Activated CD4-positive, alpha-beta T cell treated with anti-CD3 and anti-CD28 coated beads for 1 hour (primary cell): ENCODE data around the gene MRPL22.
"Not testable (repeated sequence)": the region's sequence is repeated elsewhere in the genome, so short reads cannot be mapped to it uniquely, and the experiment has no call there.

Source experiments
- DNase-seq: peaks from one replicate; pipeline ENCODE4 v3.0.0-alpha.2; 2020

Gene MRPL22

DNA sequence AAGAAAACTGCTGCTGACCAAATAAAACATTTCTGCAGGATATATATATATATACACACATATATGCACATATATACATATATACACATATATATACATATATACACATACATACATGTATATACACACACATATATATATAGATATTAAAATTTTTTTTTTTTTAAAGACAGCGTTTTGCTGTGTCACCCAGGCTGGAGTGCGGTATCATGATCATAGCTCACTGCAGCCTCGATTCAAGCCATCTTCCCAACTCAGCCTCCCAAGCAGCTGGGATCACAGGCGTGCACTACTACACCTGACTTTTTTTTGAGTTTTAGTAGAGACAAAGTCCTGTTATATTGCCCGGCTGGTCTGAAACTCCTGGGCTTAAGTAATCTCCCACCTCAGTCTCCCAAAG lies 2.7 kb downstream of the MRPL22 start:
- no peak for DNase-seq

DNA sequence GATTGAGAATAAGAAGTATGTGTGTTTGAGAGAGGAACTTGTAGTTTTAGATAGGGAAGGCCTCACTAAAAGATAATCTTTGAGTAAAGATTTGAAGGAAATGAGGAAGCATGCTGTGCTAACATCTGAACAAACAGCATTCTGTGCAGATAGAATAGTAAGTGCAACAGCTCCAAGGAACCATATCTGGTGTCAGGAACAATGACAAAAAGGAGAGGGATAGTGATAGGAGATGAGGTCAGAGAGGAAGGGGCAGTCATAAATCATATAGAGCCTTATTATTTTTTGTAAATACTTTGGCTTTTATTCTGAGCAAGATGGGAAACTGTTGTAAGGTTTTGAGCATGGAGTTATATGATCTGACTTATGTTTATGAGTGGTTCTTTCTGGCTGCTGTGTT lies 3.8 kb downstream of the MRPL22 start:
- no peak for DNase-seq

DNA sequence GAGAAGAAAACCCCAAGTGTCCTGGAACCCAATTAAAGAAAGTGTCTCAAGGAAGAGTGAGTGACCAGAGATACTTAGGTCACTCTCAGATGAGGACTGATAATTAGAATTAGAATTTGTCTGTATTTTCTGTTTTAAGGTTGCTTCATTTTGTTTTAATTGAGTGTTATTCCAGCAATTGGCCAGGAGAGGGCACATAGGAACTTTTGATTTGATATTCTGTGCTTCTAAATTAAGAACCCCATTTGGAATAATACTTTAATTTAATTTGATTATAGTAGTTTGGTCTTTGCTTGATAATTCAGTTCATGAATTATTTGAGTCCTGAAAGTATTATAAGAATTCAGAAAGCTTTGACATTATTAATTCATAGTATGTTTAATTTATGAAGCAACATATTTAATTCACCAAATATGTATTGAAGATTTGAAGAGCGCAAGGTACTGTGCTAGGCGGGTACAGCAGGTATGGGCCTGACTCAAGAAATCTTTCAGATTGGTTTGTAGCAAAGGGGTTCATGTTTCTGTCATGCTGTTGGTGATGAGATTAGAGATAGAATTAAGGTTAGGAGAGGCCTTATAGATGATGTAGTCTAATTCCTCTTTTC lies 4.9 kb downstream of the MRPL22 start:
- no peak for DNase-seq

DNA sequence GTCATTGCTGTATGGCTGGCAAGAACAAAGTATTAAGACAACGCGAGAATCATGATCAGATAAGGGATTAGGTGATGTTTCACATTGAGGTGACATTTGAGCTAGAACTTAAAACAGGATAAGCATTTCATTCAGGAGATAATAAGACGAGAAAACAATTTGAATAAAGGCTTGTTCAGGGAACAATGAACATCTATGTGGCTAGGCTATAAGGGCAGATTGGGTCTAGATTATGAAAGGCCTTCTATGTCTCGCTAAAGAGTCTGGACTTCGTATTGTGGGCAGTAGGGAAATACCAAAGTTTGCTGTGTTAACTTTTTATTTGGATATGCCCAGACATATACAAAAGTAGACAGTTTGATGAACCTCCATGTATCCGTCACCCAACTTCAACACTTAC lies 6.9 kb downstream of the MRPL22 start:
- no peak for DNase-seq

DNA sequence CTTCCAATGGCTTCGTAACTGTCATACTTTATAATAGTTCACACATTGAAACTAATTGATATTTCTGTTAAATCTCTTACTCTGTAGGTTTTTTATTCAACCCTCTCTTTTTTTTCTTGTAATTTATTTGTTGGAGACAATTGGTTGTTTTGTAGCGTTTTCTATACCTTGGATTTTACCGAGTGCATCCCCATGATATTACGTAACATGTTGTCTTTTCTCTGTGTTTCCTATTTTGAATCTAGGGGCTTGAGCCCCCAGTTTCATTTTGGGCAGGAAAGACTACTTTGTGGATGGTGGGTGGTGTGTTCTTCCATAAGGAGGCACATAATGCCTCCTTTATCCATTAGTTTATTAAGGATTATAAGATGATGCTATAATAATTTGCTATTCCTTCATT lies 7.4 kb downstream of the MRPL22 start:
- DNase-seq = no peak

DNA sequence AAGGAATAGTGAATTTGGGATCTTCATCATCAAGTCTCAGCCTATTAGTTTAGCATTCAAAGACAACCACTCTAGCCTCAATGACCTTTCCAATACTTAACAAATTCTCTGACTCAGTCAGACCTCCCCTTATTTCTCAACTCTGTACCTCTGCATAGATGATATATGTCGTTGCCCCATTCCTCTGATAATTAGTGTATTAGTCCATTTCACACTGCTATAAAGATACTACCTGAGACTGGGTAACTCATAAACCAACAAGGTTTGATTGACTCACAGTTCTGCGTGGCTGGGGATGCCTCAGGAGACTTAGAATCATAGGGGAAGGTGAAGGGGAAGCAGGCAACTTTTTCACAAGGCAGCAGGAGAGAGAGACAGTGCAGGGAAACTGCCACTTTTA lies 8.9 kb downstream of the MRPL22 start:
- DNase-seq = no peak

DNA sequence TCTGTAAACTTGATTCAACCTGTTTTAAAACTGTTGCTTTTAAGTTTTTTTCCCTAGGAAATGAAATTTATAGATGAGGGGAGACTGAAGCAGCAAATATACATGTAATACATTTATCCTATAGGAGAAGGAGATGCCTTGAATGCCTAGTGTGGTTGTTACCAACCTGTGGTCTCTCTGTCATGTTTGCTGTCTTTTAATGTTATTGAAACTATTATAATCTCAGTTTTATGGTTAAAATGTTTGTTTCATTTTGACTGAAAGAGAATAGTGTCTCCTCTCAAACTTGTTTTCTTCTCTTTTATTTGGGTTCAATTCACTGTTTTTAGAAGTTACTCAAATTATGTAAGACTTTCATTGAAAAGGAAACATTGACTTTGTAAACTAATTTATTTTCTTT lies 15.8 kb downstream of the MRPL22 start:
- DNase-seq = no peak

DNA sequence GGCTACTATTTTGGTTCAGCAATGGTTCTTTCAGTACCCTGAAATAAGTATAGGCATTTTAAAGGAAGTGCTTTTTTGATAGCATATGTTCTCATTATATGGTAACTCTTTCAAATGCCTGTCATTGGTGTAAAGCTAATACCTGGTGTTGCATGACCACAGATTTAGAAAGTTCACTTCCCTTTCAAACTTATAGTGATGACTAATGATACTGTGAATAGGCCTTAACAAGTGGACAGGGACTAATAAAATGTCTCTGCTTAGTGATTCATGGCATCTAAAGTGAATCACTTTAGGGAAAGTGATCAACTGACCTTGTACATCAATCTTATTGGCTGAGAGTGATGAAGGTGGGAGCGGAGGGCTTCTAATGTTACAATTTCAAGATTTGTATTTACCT lies 21.6 kb downstream of the MRPL22 start:
- no peak for DNase-seq

DNA sequence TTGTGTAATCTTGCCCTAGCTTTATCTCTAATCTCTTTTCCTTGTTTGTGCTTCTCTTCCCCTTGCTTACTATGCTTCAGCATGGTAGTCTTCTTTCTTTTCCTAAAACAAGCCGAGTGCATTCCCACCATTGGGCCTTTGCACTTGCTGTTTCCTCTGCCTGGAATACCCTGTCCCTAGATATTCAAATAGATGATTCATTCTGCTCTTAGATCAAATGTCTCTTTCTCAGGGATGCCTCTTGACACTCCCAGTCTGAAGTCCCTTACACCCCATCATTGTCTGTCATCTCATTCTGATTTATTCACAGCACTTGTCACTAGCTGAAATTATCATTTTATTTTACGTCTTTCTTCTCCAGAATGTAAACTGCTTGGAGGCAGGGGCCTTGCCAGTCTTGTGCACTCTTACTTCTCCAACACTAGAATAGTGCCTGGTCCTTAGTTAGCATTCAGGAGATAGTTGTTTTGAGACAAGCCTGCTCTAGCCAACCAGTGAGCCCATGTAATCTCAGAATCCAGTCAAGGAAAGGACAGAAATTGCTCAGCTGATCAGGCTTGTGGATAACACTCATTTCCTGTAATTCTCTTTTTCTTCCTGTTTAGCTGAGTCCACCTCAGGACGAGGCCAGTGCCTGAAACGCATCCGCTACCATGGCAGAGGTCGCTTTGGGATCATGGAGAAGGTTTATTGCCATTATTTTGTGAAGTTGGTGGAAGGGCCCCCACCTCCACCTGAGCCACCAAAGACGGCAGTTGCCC lies 25.4 kb downstream of the MRPL22 start:
- DNase-seq = no peak

DNA sequence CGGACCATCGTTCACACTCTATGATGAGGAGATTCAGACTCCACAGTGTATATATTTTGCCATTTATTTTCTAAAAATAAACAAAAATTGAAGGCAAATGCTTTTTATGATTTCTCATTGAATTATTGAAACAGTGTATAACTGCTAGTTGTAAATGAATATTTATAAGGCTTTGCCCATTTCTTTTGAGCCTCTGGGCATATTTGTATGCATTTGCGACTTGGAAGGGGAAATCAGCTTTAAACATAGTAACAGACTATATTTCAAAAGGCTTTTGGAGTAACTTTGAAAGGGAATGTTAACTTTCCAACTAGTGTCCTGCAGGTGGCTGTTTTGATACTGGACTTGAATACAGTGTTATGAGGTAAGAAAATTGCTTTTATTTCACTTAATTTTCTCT lies 26.0 kb downstream of the MRPL22 start:
- DNase-seq = no peak

DNA sequence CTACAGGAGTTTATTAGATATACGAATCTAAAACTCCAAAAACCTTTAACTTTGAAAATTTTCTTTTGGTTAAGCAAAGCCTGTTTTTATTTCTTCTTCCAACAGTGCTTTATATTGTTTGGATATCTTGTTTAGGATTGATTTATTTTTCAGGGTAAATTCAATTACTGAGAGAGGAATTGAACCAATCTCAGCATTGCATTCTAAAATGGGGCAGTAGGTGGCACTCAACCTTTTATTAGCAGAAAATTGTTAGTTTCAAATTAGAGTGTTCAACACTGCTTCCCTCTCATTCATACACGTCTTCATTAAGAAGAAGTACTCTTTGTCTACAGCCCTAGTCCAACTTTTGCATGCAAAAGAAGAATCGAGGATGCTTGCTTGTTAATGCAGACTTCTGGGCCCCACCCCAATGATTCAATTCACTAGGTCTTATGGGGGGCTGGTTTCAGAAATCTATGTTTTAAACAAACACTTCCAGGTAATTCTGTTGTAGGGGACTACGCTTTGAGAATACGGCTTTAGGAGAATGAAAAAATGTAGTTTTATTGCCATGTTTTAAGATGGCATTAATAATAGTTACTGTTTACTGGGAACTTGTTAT lies 26.6 kb downstream of the MRPL22 start:
- no peak for DNase-seq

DNA sequence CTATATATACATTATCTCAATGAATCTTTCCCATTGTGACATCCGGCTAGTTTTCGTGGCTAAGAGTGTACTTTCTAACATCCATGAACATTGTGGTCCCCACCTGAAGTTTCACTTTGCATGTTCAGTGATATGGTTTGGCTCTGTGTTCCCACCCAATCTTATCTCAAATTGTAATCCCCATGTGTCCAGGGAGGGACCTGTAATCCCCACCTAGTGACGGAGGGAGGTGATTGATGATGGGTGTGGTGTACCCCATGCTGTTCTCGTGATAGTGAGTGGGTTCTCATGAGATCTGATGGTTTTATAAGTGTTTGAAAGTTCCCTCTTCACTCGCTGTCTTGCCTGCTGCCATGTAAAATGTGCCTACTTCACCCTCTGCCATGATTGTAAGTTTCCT lies 28.1 kb downstream of the MRPL22 start:
- DNase-seq = no peak

DNA sequence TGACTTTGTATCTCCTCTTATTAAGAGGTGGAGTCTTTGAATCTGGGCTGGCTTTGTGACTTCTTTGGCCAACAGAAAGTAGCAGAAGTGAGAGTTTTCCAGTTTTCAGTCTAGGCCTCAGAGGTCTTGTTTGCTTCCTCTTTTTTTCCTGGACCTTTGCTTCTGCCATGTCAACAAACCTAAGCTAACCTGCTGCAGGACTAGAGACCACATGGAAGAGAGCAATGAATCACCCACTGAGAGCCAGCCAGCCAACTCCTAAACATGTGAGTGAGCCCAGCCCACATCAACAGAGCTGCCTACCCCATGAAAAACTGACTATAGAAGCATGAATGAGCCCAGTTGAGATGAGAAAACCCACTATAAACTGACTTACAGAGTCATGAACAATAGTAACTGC lies 29.9 kb downstream of the MRPL22 start:
- DNase-seq = no peak

DNA sequence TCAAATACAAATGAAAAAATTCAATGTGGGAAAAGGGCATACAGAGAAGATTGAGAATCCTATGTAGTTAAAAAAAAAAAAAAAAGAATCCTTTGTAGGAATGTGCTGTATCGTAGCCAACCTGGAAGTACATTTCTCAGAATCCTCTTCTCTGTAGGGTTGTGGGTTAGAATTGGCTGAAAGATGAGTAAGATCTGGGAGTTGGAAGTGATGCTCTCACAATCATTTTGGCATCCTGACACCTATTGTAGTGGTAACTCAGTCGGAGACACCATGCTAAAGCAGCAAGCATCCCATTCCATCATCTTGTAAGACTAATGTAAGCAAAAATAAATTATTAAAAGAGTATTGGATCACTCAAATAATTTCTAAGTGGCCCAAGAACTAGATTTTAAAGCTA lies 30.6 kb downstream of the MRPL22 start:
- no peak for DNase-seq

DNA sequence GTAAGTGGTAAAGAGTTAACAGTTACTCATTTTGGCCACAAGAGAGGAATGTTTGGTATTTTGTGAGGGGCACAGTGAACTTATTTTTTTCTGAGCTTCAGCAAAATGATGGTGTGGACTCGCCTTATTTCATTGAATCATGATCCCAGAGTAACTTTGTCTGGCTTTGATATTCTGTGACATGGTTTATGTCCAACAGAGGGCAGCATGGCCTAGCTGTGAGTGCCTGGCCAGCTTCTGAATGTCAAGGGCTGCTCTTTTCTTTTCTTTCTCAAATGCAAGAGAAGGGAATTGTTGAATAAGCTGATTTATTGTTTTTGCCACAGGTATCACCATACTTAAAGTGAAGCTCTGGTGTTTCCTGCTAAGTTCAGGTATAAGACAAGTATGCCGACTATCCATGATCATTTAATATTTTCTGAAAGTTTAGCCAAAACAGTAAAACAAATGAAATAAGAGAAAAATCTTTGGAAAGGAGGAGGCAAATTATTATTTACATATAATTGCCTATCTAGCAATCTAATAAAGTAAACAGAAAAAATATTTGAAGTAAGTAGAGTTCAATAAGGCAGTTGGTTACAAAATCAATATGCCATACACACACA lies 31.7 kb downstream of the MRPL22 start:
- no peak for DNase-seq

DNA sequence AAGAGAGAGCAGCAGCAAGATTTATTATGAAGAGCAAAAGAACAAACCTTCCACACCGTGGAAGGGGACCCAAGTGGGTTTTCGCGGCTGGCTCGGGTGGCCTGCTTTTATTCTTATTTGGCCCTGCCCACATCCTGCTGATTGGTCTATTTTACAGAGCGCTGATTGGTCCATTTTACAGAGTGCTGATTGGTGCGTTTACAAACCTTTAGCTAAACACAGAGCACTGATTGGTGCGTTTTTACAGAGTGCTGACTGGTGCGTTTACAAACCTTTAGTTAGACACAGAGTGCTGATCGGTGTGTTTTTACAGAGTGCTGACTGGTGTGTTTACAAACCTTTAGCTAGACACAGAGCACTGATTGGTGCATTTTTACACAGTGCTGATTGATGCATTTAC lies 35.2 kb downstream of the MRPL22 start:
- not testable (repeated sequence) for DNase-seq

DNA sequence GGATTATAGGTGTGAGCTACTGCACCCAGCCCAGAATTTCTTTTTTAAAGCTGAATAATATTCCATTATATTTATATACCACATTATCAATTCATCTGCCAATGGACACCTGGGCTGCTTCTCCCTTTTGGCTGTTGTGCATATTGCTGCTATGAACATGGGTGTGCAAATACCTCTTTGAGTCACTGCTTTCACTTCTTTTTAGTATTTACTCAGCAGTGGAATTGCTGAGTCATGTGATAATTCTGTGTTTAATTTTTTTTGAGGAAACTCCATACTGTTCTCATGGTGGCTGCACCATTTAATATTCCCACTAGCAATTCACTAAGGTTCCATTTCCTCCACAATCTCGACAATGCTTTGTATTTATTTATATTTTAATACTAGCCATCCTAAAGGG lies 36.5 kb downstream of the MRPL22 start:
- DNase-seq = no peak

DNA sequence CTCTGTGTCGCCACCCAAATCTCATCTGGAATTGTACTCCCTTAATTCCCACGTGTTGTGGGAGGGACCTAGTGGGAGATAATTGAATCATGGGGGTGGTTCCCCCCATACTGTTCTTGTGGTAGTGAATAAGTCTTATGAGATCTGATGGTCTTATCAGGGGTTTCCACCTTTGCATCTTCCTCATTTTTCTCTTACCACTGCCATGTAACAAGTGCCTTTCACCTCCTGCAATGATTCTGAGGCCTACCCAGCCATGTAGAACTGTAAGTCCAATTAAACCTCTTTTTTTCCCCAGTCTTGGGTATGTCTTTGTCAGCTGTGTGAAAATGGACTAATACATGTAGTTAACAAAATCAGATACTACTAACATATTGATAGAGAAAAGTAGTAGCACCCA lies 37.4 kb downstream of the MRPL22 start:
- DNase-seq = not testable (repeated sequence)

DNA sequence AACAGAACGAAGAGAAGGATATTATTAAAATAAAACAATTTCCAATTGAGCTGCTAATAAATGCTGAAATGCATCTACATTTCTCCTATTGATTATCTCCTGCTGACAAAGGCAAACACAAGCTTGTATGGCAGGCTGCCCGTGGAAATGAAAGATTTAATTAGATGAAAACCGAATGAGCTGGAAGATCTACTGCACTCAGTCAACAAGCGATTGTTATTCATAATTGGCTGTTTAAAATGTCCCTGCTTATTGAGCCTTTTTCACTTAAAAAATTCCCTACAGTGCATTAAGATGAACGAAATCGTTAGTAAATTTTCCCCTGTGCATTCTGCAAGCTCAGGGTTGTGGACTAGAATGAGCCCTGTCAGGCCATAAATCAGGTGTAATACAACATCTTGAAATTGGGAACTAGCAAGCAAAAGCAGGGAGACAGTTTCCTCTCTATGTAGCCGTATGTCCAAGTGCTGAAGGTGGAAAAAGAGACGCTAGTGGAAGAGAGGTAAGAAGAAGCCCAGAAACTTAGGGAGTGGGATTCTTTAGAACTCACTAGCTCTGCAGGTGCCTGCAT lies 44.2 kb downstream of the MRPL22 start:
- DNase-seq = no peak

DNA sequence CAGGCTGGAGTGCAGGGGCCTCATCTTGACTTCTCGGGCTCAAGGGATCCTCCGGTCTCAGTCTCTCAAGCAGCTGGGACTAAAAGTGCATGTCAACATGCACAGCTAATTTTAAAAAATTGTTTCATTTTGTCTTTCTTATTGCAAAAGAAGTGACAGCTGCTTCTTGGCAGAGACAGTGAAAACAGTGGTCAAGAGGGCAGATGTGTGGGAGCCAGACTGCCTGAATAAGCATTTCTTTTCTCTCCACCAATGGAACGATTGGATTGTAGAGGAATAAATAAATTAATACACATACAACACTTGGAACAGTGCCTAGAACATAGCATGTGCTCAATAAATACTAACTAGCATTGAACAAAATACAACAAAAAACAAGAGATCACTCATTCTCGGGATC lies 45.3 kb downstream of the MRPL22 start:
- DNase-seq = no peak

DNA sequence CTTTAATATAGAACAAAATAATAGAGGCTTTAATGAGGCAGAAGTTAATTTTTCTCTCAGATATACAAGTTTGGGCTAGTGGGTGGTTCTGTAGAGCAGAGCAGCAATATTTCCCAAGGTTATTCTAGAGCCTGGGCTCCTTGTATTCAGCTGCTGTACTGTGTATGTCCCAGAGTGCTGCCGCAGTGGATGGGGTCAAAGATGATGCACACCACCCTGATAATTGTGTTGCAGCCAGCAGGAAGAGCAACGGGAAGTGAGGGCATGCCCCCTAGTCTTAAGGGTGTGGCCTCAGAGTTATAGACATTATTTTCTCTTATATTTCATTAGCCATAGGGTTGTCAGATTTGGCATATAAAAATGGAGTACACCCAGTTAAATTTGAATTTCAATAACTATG lies 48.8 kb downstream of the MRPL22 start:
- no peak for DNase-seq

DNA sequence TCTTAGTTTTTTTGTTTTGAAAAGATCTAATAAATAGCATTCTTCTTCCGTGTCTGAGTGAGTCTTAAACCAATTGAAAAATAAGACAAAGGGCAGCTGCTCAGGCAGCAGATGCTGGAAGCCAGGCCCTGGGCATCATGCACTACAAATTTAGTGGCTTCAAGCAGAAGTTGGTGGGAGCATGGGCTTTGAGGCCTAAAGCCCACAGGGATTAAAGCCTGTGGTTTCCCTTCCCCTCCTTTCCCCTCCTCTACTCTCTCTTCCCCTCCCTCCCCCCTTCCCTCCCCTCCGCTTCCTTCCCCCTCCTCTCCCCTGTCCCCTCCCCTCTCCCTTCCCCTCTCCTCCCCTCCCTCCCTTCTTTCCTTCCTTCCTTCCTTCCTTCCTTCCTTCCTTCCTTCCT lies 52.6 kb downstream of the MRPL22 start:
- no peak for DNase-seq

DNA sequence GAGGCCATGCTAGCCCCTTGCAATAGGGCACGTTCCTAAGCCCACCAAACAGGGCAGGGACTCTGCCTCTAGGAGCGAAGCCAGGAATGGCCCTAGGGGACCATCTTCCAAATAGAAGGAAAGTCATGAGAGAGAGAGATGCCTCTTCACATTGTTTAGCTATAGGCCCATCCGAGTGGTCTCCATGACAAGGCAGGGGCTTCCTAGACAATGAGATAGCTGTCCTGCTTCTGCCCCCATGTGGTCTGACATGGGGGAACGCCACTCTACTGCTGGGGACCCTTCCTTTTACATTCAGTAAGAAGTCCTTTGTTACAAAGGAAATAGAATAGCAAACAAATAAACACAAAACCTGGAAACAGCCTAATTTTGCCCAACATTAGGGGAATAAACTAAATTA lies 54.8 kb downstream of the MRPL22 start:
- no peak for DNase-seq

DNA sequence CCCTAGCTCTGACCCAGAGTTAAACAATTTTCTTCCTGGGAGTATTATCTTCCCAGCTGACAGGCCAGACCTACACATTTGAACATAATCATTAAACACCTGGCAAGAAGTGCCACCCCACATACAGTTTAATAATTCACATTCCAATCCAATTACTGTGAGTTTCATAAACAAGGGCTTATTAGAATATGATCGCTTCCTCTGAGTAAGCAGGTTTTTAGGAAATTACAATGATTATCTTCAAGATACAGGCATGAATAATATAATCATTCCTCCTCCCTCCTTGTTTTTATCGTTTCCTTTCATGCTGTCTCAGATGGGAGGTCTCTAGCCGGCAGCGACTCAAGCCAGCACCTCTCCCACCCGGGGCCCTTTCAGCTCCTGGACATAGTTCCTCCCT lies 56.9 kb downstream of the MRPL22 start:
- no peak for DNase-seq
